MV-4-11 (cell line): ENCODE results near the gene TRDMT1.

Experiments
- DNase-seq: peaks from one replicate; lab custom pipeline; 2025; lab: John Stamatoyannopoulos, UW

TRDMT1 gene

DNA sequence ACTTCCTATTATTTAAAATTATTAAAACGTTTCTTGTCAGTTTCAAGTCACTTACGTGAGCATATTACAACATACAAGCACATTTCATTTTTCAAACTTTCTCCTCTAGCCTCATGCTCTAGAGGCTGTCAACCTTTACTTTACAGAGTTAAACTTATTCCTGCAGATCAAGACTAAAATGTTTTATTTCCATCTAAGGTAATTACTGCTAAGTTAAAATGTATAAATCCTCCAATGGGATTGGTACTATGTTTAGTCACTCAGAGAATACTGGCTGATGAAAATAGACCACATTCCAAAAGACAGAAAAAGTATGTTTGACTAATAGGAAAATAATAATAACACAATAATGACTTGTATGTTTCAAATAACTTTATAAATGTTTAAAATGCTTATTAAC, 8.4 kb upstream of the TRDMT1 start:
- no peak for DNase-seq

- DNase-seq = no peak
Observed at GRCh38 chr10:17209302-17209701, 7.8 kb upstream of the TRDMT1 start.

DNA sequence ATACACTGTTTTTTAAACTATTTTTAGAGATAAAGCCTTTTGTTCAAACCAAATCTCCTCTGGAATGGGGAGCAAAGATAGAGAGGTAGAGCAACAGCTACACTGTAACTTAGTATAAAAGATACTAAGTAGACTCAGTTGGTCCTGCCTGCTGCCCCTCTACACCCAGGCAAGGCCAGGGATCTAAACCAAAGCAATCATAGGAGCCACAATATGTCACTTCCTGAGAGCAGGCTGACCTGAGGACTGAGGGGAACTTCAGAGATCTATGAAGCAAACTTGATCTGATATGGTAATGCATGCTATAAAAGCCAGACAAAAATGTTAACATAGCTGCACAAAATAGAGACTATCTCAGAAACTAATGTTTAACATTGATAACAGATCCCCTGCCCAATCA, 7.0 kb upstream of the TRDMT1 start:
- DNase-seq = no peak

DNA sequence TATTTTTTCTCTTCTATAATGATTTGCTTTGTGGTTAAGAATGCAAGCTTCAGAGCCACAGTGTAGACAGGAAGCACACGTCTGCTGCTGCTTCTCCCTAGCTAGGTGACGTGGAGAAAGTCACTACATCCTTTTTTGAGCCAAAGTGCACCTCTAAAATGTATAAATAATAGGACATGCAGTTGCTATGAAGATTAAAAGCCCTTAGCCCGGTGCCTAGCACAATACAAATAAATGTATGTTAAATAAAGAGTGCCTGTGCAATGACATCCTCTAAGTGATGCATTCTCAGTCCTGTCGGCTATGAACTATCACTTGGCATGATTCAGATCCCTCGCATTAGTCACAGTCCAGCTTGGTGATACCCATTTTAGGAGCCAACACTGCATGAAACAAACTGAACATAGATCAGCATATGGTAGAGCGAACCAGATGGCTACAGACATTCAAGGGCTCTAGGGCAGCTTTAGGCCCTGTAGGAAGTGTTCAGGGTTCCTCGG, 4.8 kb upstream of the TRDMT1 start:
- DNase-seq = peak; percentile 66

GRCh38 chr10:17203416-17203815, 1.9 kb upstream of the TRDMT1 start:
- DNase-seq = peak; percentile 31

DNA sequence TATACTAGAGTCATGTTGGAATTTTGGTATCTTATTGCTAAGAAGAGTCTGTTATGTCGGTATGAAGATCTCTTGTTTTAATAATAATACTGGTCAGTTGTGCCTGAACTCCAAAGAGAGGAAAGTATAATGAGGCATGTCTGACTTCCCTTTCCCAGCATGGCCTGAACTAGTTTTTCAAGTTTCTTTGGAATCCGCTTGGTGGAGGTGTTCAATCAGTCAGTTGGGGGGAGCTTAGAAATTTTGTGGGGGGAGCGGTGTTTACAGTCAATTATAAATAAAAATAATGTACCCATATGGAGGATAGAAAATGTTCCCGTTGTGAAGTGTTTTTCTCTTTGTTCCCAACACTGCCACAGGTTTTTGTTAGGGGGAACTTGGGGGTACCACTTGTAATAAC, 1.5 kb upstream of the TRDMT1 start:
- no peak for DNase-seq

DNA sequence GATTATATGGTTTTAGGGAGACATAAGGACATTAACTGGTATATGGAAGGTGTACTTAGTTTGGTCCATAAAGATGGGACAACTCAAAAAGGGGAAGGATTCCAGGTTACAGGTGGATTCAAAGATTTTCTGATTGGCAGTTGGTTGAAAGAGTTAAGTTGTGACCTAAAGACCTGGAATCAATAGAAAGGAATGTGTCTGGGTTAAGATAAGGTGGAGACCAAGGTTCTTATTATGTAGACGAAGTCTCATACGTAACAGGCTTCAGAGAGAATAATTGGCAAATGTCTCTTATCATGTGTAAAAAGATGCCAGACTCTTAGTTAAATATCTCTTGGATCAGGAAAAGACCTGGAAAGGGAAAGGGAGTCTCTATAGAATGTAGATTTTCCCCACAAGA, 1.0 kb upstream of the TRDMT1 start:
- DNase-seq = no peak

DNA sequence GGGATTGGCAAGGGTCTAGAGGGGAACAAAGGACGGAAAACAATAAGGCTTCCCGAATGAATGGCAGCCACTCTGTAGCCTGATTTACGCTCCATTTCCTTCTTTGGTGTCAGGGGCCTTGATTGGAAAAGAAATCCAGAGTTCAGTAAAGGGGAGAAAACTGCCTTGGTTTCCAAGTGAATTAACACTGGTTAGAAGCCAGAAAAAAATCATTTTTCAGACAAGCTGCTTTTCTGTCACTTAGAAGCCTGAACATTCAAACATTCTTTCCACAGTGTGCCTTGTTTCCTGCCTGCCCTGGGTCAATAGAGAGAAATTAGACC, 283 bp upstream of the TRDMT1 start:
- no peak for DNase-seq

DNA sequence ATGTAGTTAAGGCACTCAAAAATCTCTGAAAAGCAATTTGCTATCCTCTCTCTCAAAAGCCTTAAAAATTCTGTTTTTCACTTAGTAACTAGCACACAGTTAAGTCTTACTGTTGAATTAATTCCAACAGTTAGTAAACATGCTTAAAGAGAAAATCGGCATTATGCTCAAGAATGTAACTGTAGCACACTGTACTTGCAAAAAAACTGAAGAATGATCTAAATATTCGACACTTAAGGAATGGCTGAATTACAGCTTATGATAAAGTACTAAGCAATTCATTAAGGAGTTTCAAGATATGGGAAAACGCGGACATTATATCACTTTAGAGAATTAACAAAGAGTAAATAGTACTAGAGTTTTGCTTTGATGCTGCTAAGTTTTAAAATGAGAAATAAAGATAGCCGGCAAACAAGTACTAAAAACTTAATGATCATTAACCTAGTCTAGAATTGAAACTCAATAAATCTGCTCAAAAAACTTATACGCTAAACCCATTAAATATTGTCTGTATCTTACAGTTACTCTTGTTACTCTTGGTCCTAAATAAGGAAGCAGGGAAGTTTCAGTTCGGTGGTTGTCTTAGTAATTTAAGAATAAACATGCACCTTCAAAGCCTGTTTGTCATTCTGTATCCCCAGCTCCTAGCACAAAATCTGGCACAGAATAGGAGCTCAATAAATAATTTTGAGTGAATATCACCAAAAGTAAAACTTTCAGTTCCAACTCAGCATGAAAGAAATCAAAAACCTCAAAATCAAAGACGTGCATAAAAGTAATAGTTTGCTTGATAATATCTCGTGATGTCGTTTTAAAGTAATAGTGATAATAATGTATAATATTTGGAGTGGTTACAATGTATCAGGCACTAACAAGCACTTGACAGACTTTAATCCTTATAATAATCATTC, 1.2 kb downstream of the TRDMT1 start:
- DNase-seq = peak; percentile 74

DNA sequence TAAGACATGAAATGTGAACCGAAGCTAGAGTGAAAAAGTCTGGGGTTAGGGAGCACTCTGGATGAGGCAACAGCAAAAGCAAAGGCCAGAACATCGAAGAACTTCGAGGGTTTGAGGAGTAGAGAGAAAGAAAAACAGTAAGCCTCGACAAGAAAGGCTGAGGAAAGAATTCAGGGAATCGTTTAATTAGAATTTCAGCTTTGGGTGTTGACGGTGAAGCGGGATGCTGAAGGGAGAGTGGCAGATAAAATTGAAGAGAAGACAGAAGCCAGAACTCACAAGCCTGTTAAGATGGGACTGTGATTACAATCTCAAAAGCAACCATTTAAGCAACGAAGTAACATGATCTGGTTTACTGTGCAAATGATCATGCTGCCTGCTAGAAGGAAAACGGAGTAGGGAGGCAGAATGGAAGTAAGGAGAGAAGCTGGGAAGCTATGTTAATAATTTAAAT, 2.1 kb downstream of the TRDMT1 start:
- DNase-seq = no peak

- no peak for DNase-seq
Observed at GRCh38 chr10:17196573-17196972, 4.9 kb downstream of the TRDMT1 start.

DNA sequence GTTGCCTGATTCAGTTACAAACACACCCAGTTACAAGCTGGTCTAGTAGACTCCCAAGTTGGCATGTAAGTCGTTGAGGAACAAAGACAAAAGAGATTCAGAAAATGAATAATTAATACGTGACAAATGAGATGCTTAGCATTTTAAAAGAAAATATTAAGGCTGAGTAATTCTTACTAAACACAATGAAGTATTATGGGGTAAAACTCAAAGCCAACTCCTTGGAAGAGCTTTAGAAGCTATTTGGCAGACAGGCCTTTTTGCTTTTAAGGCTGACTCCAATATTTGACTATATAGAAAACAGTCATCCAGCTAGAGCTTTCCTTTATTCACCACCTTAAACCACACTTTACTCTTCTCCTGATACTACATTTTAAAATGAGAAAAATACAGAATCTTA, 5.4 kb downstream of the TRDMT1 start:
- no peak for DNase-seq

GRCh38 chr10:17195083-17195482, 6.4 kb downstream of the TRDMT1 start:
- no peak for DNase-seq

- DNase-seq = no peak
Observed at GRCh38 chr10:17190602-17191001, 10.9 kb downstream of the TRDMT1 start.

DNA sequence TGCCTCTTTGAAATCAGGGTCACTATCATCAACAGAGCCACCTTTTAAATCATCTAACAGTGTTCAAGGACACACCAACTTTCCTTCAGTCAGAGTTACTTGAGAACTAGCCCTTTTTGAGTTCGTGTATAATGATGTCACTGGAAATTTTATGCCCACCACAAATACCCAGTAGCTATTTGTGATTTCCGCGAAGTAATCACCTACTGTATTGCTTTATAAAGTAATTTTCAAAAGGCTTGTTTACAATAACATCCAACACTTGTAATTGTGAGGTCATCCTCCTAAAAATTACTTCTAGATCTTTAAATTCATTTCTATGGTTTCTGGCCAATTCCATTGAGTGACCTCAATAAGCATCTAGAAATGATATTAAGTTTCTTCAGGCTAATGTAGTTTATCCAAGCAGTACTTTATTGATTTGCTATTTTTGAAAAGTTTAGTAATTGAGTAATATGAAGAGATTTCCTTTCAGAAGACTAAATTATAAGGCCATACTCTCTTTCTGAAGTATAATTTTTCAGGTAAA, 12.8 kb downstream of the TRDMT1 start:
- DNase-seq = no peak

GRCh38 chr10:17185873-17186272, 15.6 kb downstream of the TRDMT1 start:
- no peak for DNase-seq

GRCh38 chr10:17183110-17183509, 18.4 kb downstream of the TRDMT1 start:
- DNase-seq = no peak

GRCh38 chr10:17181751-17182150, 19.7 kb downstream of the TRDMT1 start:
- no peak for DNase-seq

GRCh38 chr10:17181110-17181509, 20.4 kb downstream of the TRDMT1 start:
- DNase-seq = no peak

GRCh38 chr10:17179002-17179401, 22.5 kb downstream of the TRDMT1 start:
- DNase-seq = peak; percentile 41

DNA sequence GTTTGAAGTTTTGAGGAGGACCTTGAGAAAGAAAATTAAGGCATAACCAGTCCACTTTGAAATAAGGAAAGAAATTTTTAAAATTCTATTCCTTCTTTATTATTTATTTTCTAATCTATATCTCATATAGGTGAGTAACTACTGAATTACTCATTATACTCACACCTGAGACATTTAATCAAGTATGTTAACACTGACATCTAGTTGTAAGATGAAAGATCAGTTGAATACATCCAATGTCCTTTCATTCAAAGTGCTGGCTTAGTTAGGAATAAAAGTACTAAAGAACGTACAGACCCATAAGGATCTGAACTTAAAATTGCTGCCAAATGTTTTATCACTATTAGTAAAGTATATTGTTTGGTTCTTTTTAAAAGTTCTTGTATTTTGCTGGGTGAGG, 23.5 kb downstream of the TRDMT1 start:
- DNase-seq = no peak

DNA sequence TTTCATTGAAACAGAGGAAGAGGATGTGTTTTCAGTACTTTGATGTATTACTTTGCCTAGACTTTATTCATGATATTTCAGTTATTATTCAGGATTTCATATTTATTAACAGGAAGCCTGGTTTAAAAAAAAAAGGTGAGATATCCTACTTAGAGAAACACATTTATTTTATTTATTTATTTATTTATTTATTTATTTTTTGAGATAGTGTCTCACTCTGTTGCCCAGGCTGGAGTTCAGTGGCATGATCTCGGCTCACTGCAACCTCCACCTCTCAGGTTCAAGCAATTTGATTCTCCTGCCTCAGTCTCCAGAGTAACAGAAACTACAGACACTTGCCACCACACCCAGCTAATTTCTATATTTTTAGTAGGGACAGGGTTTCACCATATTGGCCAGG, 24.5 kb downstream of the TRDMT1 start:
- DNase-seq = no peak

DNA sequence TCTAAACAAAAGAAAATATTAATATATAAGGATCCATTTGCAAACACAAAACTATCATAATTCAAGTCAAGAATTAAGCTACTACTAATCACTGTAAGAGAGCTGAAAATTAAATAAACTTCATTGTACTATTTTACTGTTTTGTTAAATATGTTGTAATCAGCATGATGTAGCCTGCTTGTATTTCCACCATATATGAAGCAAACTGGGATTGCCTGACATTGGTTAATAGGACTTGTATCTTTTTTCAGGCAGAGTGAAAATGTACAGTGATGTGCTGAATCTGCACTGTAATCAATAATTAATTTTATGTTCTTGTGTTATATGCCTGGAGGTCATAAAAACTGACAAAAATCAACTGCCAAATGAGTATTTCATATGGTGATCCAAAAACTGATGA, 25.4 kb downstream of the TRDMT1 start:
- no peak for DNase-seq

GRCh38 chr10:17175551-17175950, 25.9 kb downstream of the TRDMT1 start:
- DNase-seq = no peak
